GM12878 (cell line): ENCODE data around the gene WIPF1. TPM values are rescaled to one million over a fixed set of nuclear protein-coding genes. Genes with fewer than 3 reads are reported as not detected.

Experiments used
- ATAC-seq: fragments of 200-7000 bp; cut with Tn5 transposase; 3 replicates; pipeline ENCODE4 v1.9.1; 2020; ENCODE audit warnings: mild to moderate bottlenecking, moderate library complexity
- BruUV-seq: library from RNA; stranded (reverse); fragments of 400-500 nt; replicated peaks from 2 replicates; lab custom pipeline; 2021; lab: Mats Ljungman, UMichigan
- CTCF ChIA-PET: fragments of 300-600 bp; sonication (Branson Sonifier 250); formaldehyde crosslinking; extraction: SDS; loops from one replicate; lab custom pipeline; 2021; ENCODE audit warnings: inconsistent platforms; lab: Yijun Ruan, JAX
- POLR2A ChIA-PET: fragments of 350-600 bp; formaldehyde crosslinking; extraction: SDS; loops from one replicate; lab custom pipeline; 2021; ENCODE audit warnings: inconsistent platforms; lab: Charles Lee
- RAD21 ChIA-PET: fragments of 300-600 bp; sonication (Branson Sonifier 250); formaldehyde crosslinking; loops from one replicate; lab custom pipeline; 2023; ENCODE audit warnings: antibody characterized with exemption; ENCODE audit not compliant: unreplicated experiment; lab: Charles Lee
- SMC1A ChIA-PET: fragments of 300-600 bp; sonication (Branson Sonifier 250); formaldehyde crosslinking; loops from one replicate; lab custom pipeline; 2023; ENCODE audit not compliant: unreplicated experiment, uncharacterized antibody; lab: Charles Lee
- DNase-seq: peaks from one replicate; pipeline ENCODE4 v3.0.0-alpha.2; 2011; ENCODE audit warnings: low read depth, low spot score
- FAIRE-seq: peaks from 3 replicates; lab custom pipeline; 2011; peaks lifted over from hg19 to GRCh38; lab: Jason Lieb, UNC
- H2AFZ ChIP-seq: 2 replicates; pipeline ENCODE4 v1.6.0; 2011; ENCODE audit warnings: low read depth, low read length, control low read depth; ENCODE audit not compliant: control insufficient read depth
- H3K27ac ChIP-seq: 2 replicates; pipeline ENCODE4 v1.5.1; 2011; ENCODE audit warnings: control low read depth; ENCODE audit not compliant: control insufficient read depth, insufficient read depth
- H3K27me3 ChIP-seq, 2 experiments: replicated peaks in 1 of 2; 2 replicates each; pipeline versions ENCODE4 v1.6.0 to v1.6.1; 2011; ENCODE audit warnings: low read length in 1 of 2; ENCODE audit not compliant: control insufficient read depth in 2 of 2, insufficient read depth in 2 of 2
- H3K36me3 ChIP-seq, 2 experiments: 2 replicates each; pipeline ENCODE4 v1.5.1; 2011; ENCODE audit warnings: low read length in 1 of 2; ENCODE audit not compliant: control insufficient read depth in 2 of 2, insufficient read depth in 2 of 2
- H3K4me1 ChIP-seq: 2 replicates; pipeline ENCODE4 v1.6.1; 2011; ENCODE audit warnings: mild to moderate bottlenecking, low read length, moderate library complexity, mixed read lengths; ENCODE audit not compliant: control insufficient read depth, insufficient read depth
- H3K4me2 ChIP-seq: 2 replicates; pipeline ENCODE4 v1.6.0; 2011; ENCODE audit warnings: control low read depth; ENCODE audit not compliant: control insufficient read depth, insufficient read depth
- H3K4me3 ChIP-seq: fragments of 200-600 bp; sonication (generic); 2 replicates; pipeline ENCODE4 v1.5.1; 2016
- H3K79me2 ChIP-seq: 2 replicates; pipeline ENCODE4 v1.6.0; 2011; ENCODE audit warnings: low read length; ENCODE audit not compliant: control insufficient read depth, insufficient read depth
- H3K9ac ChIP-seq: 2 replicates; pipeline ENCODE4 v1.8.0; 2011; ENCODE audit warnings: low read length, control low read depth, mixed read lengths; ENCODE audit not compliant: control insufficient read depth, insufficient read depth
- H3K9me3 ChIP-seq: replicated peaks from 3 replicates; pipeline ENCODE4 v1.5.1; 2011; ENCODE audit warnings: mild to moderate bottlenecking, low read length; ENCODE audit not compliant: control insufficient read depth, insufficient read depth
- H4K20me1 ChIP-seq: 2 replicates; pipeline ENCODE4 v1.6.0; 2011; ENCODE audit not compliant: control insufficient read depth, insufficient read depth
- CBX5 ChIP-seq: sonication (generic); IDR thresholded peaks from 2 replicates; pipeline ENCODE4 v1.6.1; 2016; ENCODE audit warnings: low read depth, moderate library complexity, mild to moderate bottlenecking, inconsistent platforms
- CTCF ChIP-seq, 3 experiments: IDR thresholded peaks in 2 of 3; conservative IDR thresholded peaks in 1 of 3; 2 replicates each; pipeline ENCODE4 v1.5.1; 2011; ENCODE audit warnings: low read depth in 3 of 3, low read length in 3 of 3, mild to moderate bottlenecking in 3 of 3, control low read depth in 2 of 3, moderate library complexity in 2 of 3, inconsistent platforms in 1 of 3, mixed read lengths in 1 of 3; ENCODE audit not compliant: control insufficient read depth in 2 of 3, insufficient read depth in 1 of 3; ENCODE audit errors: extremely low read depth in 1 of 3
- E2F8 ChIP-seq: fragments of 450-650 bp; IDR thresholded peaks from 2 replicates; pipeline ENCODE4 v1.6.1; 2018; ENCODE audit warnings: mild to moderate bottlenecking, low read depth, moderate library complexity; ENCODE audit not compliant: partially characterized antibody
- EGR1 ChIP-seq, 2 experiments: IDR thresholded peaks; 1 replicate in 1 of 2; 2 replicates in 1 of 2; pipeline ENCODE4 v1.6.1; 2011 to 2012; ENCODE audit warnings: low read depth in 2 of 2, low read length in 2 of 2, borderline replicate concordance in 1 of 2, mild to moderate bottlenecking in 1 of 2, moderate library complexity in 1 of 2
- ETV6 ChIP-seq, 2 experiments: fragments of 450-650 bp in 1 of 2; IDR thresholded peaks in 1 of 2; conservative IDR thresholded peaks in 1 of 2; 2 replicates each; pipeline ENCODE4 v1.6.1; 2014; ENCODE audit warnings: antibody characterized with exemption in 1 of 2, borderline replicate concordance in 1 of 2, low read depth in 1 of 2, mild to moderate bottlenecking in 1 of 2, moderate library complexity in 1 of 2
- HDGF ChIP-seq: fragments of 450-650 bp; IDR thresholded peaks from 2 replicates; pipeline ENCODE4 v1.6.1; 2016; ENCODE audit warnings: antibody characterized with exemption
- IKZF2 ChIP-seq, 2 experiments: fragments of 450-650 bp; IDR thresholded peaks; 2 replicates each; pipeline ENCODE4 v1.6.1; 2017; ENCODE audit warnings: mild to moderate bottlenecking in 2 of 2, moderate library complexity in 2 of 2
- NR2F1 ChIP-seq: fragments of 450-650 bp; conservative IDR thresholded peaks from 2 replicates; pipeline ENCODE4 v1.6.1; 2017; ENCODE audit warnings: mild to moderate bottlenecking
- SIX5 ChIP-seq: IDR thresholded peaks from 2 replicates; pipeline ENCODE4 v1.6.1; 2011; ENCODE audit warnings: mild to moderate bottlenecking, low read depth, low read length, moderate library complexity; ENCODE audit not compliant: severe bottlenecking
- SMAD5 ChIP-seq: IDR thresholded peaks from 2 replicates; pipeline ENCODE4 v1.6.1; 2016; ENCODE audit warnings: antibody characterized with exemption, low read depth
- STAT3 ChIP-seq: IDR thresholded peaks from 2 replicates; pipeline ENCODE4 v1.6.1; 2011; ENCODE audit warnings: low read depth, low read length, improper control_type of control experiment
- ZNF592 ChIP-seq: fragments of 450-650 bp; IDR thresholded peaks from 2 replicates; pipeline ENCODE4 v1.6.1; 2017; ENCODE audit warnings: mild to moderate bottlenecking, moderate library complexity
- WGBS: methylation state at CpG from one replicate; pipeline ENCODE4 v1.1.6; 2016; ENCODE audit warnings: low lambda C conversion rate; ENCODE audit not compliant: insufficient replicate concordance, insufficient coverage; ENCODE audit errors: missing lambda C conversion rate; 5-methylcytosine and 5-hydroxymethylcytosine counted together
- in situ Hi-C: fragments of 300-500 bp; cut with MboI; formaldehyde crosslinking; loops from 9 replicates; pipeline ENCODE4 v1.14.3; 2018; ENCODE audit warnings: mixed read lengths
- intact Hi-C: fragments of 100-400 bp; cut with micrococcal nuclease; formaldehyde crosslinking; loops from one replicate; pipeline ENCODE4 v1.14.2; 2022; ENCODE audit not compliant: unreplicated experiment
- polyA plus RNA-seq, 11 experiments: library from polyadenylated mRNA; depleted of rRNA in 4 of 11; unstranded in 6 of 11; stranded (reverse) in 5 of 11; fragments of >200 nt; fragmentation: Nextera tagmentation in 4 of 11; fragmentation: Illumina TruSeq in 1 of 11; extraction: Ambion mirVana in 4 of 11; extraction: Trizol in 1 of 11; gene quantifications; 1 replicate in 1 of 11; 2 replicates in 10 of 11; pipeline versions ENCODE4 v1.2.1 to v1.2.3, GENCODE V29; 2011 to 2016; ENCODE audit warnings: inconsistent platforms in 2 of 11, missing spikeins in 2 of 11, low read depth in 1 of 11
- total RNA-seq, 4 experiments: library from RNA; depleted of rRNA in 3 of 4; stranded (reverse); fragments of >200 nt in 3 of 4; fragmentation: Illumina TruSeq in 1 of 4; extraction: Trizol in 1 of 4; gene quantifications; 2 replicates each; pipeline versions ENCODE4 v1.2.1 to v1.2.3, GENCODE V29; 2013 to 2021

The WIPF1 gene
- total and polyA plus RNA-seq, 10 of the 15 experiments (the other 5 are each of a cell fraction or from before 2014, with no cell fraction given) = 23.1 to 188 (median 68.9) TPM

- in situ Hi-C loops (no loop called here), intact Hi-C loops (no loop called here)
- Histone ChIP-seq H2AFZ (no peak overlapping the region), H3K4me2 (no peak overlapping the region), H3K27ac (no peak overlapping the region), H3K79me2 (peaks cover 40% of the 10 kb centered on the region), H3K9ac (no peak overlapping the region), H3K9me3 (no peaks in the 10 kb centered on the region), H3K4me3 (no peak overlapping the region), H3K4me1 (peaks cover 16% of the 10 kb centered on the region), H3K27me3 (no peaks in the 10 kb centered on the region), H4K20me1 (no peaks in the 10 kb centered on the region), H3K36me3 (peaks cover 0 to 10% of the 10 kb centered on the region in 2 experiments; a peak in 2 of 4 replicates)
- FAIRE-seq = no peak
- BruUV-seq = no TSS peak
- ChIA-PET POLR2A (interaction anchor here (0.8 to 1.6 kb wide), 8 partner anchors 10 to 36 kb away, joined by 3 to 5 read pairs (median 4); no protein-coding TSS in a partner anchor), RAD21 (interaction anchor here (0.7 to 2.2 kb wide), 5 partner anchors 14 to 64 kb away, joined by 3 to 10 read pairs (median 3); partner anchors contain the start of gene WIPF1), CTCF (interaction anchor here (0.9 to 2.0 kb wide), 2 partner anchors 27 to 57 kb away, joined by 3 to 6 read pairs; no protein-coding TSS in a partner anchor), SMC1A (interaction anchor here (1.1 to 16.0 kb wide), 3 partner anchors 24 to 56 kb away, joined by 3 to 512 read pairs (median 5); partner anchors contain the start of gene WIPF1)
- no peak for ATAC-seq
- no peak for DNase-seq
- WGBS = 85% methylated on average over 3 of the region's 3 CpGs
- no peak for TF ChIP-seq NR2F1
- TF ChIP-seq HDGF = no peak
- no peak for TF ChIP-seq IKZF2 (IDR thresholded peaks at IDR 0.05)
- TF ChIP-seq CBX5 = no peak
- TF ChIP-seq ETV6 (conservative IDR thresholded peaks at IDR 0.05 in 1 of 2, IDR thresholded peaks at IDR 0.05 in 1 of 2; ENCODE audit: borderline replicate concordance in 1 of 2, low read depth in 1 of 2) = no peak
- no peak for TF ChIP-seq SMAD5
- no peak for TF ChIP-seq EGR1 (IDR thresholded peaks at IDR 0.05; ENCODE audit: borderline replicate concordance in 1 of 2, low read depth in 2 of 2, low read length in 2 of 2)
- TF ChIP-seq SIX5 = no peak
- TF ChIP-seq STAT3 = no peak
- no peak for TF ChIP-seq E2F8
- no peak for TF ChIP-seq ZNF592
- no peak for TF ChIP-seq CTCF (IDR thresholded peaks at IDR 0.05 in 2 of 3, conservative IDR thresholded peaks at IDR 0.05 in 1 of 3; ENCODE audit: control insufficient read depth in 2 of 3, extremely low read depth in 1 of 3, insufficient read depth in 1 of 3, low read depth in 3 of 3, low read length in 3 of 3)
These were observed 32.5 kb upstream of the WIPF1 start for GRCh38 chr2:174630107-174630506.
